Dedifferentiated amniotic fluid mesenchymal stem cell (primary cell): ENCODE data around the gene CCKAR.
A peak's percentile ranks its signal among the peaks of the same experiment; 100 is the strongest.

Source experiments
- DNase-seq: peaks from one replicate; pipeline ENCODE4 v3.0.0-alpha.2; 2016; ENCODE audit errors: extremely low spot score

CCKAR gene

GRCh38 chr4:26490960-26491284 lies 638 bp upstream of the CCKAR start:
- no peak for DNase-seq

GRCh38 chr4:26489101-26489985 lies 941 bp downstream of the CCKAR start:
- DNase-seq = no peak

- no peak for DNase-seq
These were observed 4.6 kb downstream of the CCKAR start for GRCh38 chr4:26485684-26486083.

GRCh38 chr4:26484516-26484915 lies 5.8 kb downstream of the CCKAR start:
- no peak for DNase-seq

GRCh38 chr4:26484032-26484515 lies 6.2 kb downstream of the CCKAR start:
- DNase-seq = no peak

- no peak for DNase-seq
These were observed 7.5 kb downstream of the CCKAR start for GRCh38 chr4:26482508-26483462.

- DNase-seq = no peak
These were observed 12.0 kb downstream of the CCKAR start for GRCh38 chr4:26478330-26478729.

- no peak for DNase-seq
These were observed 13.7 kb downstream of the CCKAR start for GRCh38 chr4:26476545-26476944.

- DNase-seq = no peak
These were observed 14.6 kb downstream of the CCKAR start for GRCh38 chr4:26475716-26476115.

GRCh38 chr4:26474551-26474950 lies 15.7 kb downstream of the CCKAR start:
- no peak for DNase-seq

- no peak for DNase-seq
These were observed 16.4 kb downstream of the CCKAR start for GRCh38 chr4:26473893-26474292.

- no peak for DNase-seq
These were observed 18.4 kb downstream of the CCKAR start for GRCh38 chr4:26471890-26472289.

GRCh38 chr4:26468977-26469376 lies 21.3 kb downstream of the CCKAR start:
- DNase-seq = no peak

- DNase-seq = no peak
These were observed 21.9 kb downstream of the CCKAR start for GRCh38 chr4:26468283-26468949.

- no peak for DNase-seq
These were observed 22.6 kb downstream of the CCKAR start for GRCh38 chr4:26467724-26468123.

GRCh38 chr4:26466578-26467270 lies 23.6 kb downstream of the CCKAR start:
- DNase-seq = no peak

GRCh38 chr4:26464420-26465095 lies 25.7 kb downstream of the CCKAR start:
- no peak for DNase-seq

- no peak for DNase-seq
These were observed 26.9 kb downstream of the CCKAR start for GRCh38 chr4:26463386-26463785.

- no peak for DNase-seq
These were observed 27.4 kb downstream of the CCKAR start for GRCh38 chr4:26462874-26463273.

- peak; percentile 65 for DNase-seq
These were observed 30.3 kb downstream of the CCKAR start for GRCh38 chr4:26459756-26460530.
